ENCODE data around the gene EFR3B. TPM values are rescaled to one million over a fixed set of nuclear protein-coding genes. Genes with fewer than 3 reads are reported as not detected.

EFR3B gene
- total RNA-seq, 2 experiments from 2014 or later, result 0.23 to 0.61 TPM

GRCh38 chr2:25198576-25198975 is 156.7 kb downstream of the EFR3B start:
- H3K27ac Mint-ChIP-seq, result no peak overlapping the region

GRCh38 chr2:25201265-25201664 is 159.4 kb downstream of the EFR3B start:
- Mint-ChIP-seq H3K27ac (no peak overlapping the region), H3K36me3 (no peaks in the 10 kb centered on the region), H3K27me3 (peaks cover 4% of the 10 kb centered on the region), H3K4me1 (peaks cover 7% of the 10 kb centered on the region), H3K4me3 (no peak overlapping the region), H3K9me3 (ENCODE audit: low read depth) (no peaks in the 10 kb centered on the region)
- no peak for DNase-seq
- no peak for ATAC-seq
- CTCF ChIA-PET, result interaction anchor here (0.7 kb wide), 1 partner anchor 10 kb away, joined by 4 read pairs; no protein-coding TSS in a partner anchor

More at GRCh38 chr2:25198576-25198975, 156.7 kb downstream of the EFR3B start:
- H3K4me1 Mint-ChIP-seq, result peaks cover 7% of the 10 kb centered on the region
- no peak overlapping the region for H3K4me3 Mint-ChIP-seq
- ATAC-seq (no peak), DNase-seq (no peak)
- H3K9me3 Mint-ChIP-seq (ENCODE audit: low read depth), result no peaks in the 10 kb centered on the region
- CTCF ChIA-PET, result no interaction called here
- H3K27me3 Mint-ChIP-seq, result peaks cover 4% of the 10 kb centered on the region
- no peaks in the 10 kb centered on the region for H3K36me3 Mint-ChIP-seq

GRCh38 chr2:25201794-25202193 is 159.9 kb downstream of the EFR3B start:
- Mint-ChIP-seq H3K9me3 (ENCODE audit: low read depth) (no peaks in the 10 kb centered on the region), H3K36me3 (no peaks in the 10 kb centered on the region), H3K4me1 (peaks cover 7% of the 10 kb centered on the region), H3K27me3 (peaks cover 4% of the 10 kb centered on the region), H3K4me3 (no peak overlapping the region), H3K27ac (no peak overlapping the region)
- DNase-seq (no peak), ATAC-seq (no peak)
- CTCF ChIA-PET, result no interaction called here

- DNase-seq (no peak), ATAC-seq (no peak)
- Mint-ChIP-seq H3K27me3 (peaks cover 4% of the 10 kb centered on the region), H3K4me1 (peaks cover 10% of the 10 kb centered on the region), H3K36me3 (no peaks in the 10 kb centered on the region), H3K27ac (no peak overlapping the region), H3K4me3 (no peak overlapping the region), H3K9me3 (ENCODE audit: low read depth) (no peaks in the 10 kb centered on the region)
- CTCF ChIA-PET, result no interaction called here
These were observed 160.4 kb downstream of the EFR3B start for GRCh38 chr2:25202275-25202674.

- no peaks in the 10 kb centered on the region for H3K27me3 Mint-ChIP-seq
- CTCF ChIA-PET, result interaction anchor here (1.3 kb wide), 1 partner anchor 229 kb away, joined by 5 read pairs; no protein-coding TSS in a partner anchor
- H3K4me3 Mint-ChIP-seq, result no peak overlapping the region
- no peaks in the 10 kb centered on the region for H3K36me3 Mint-ChIP-seq
- peaks cover 11% of the 10 kb centered on the region for H3K4me1 Mint-ChIP-seq
- DNase-seq, result no peak
- ATAC-seq, result peak; percentile 73
- H3K9me3 Mint-ChIP-seq (ENCODE audit: low read depth), result no peaks in the 10 kb centered on the region
- no peak overlapping the region for H3K27ac Mint-ChIP-seq
These were observed 162.4 kb downstream of the EFR3B start for GRCh38 chr2:25204190-25204838.

- Mint-ChIP-seq H3K27ac (no peak overlapping the region), H3K27me3 (no peaks in the 10 kb centered on the region), H3K36me3 (no peaks in the 10 kb centered on the region), H3K4me3 (no peak overlapping the region), H3K4me1 (peaks cover 27% of the 10 kb centered on the region), H3K9me3 (ENCODE audit: low read depth) (no peaks in the 10 kb centered on the region)
- ATAC-seq (no peak), DNase-seq (no peak)
- CTCF ChIA-PET, result interaction anchor here (1.1 kb wide), 1 partner anchor 10 kb away, joined by 4 read pairs; no protein-coding TSS in a partner anchor
These were observed 165.2 kb downstream of the EFR3B start for GRCh38 chr2:25207078-25207545.

Other genes with a start within 250 kb of the EFR3B start
- 10 to 100 TPM; 17.9 to 29.3 TPM for gene PTRHD1, start 248.7 kb upstream of the EFR3B start, total RNA-seq
- 10 to 100 TPM; 55.4 to 57.4 TPM for gene CENPO, start 248.7 kb upstream of the EFR3B start, total RNA-seq
- gene ADCY3, start 121.8 kb upstream of the EFR3B start, total RNA-seq, result 10 to 100 TPM; 81.4 to 85.0 TPM
- gene DNAJC27, start 70.1 kb upstream of the EFR3B start, total RNA-seq, result 1 to 10 TPM; 6.5 to 8.7 TPM
- gene POMC, start 126.5 kb downstream of the EFR3B start, total RNA-seq, result 1 to 10 TPM; 4.3 to 4.6 TPM